Neural cell (in vitro differentiated cells): ENCODE measurements around the gene LRRC36. TPM values are rescaled to one million over a fixed set of nuclear protein-coding genes. Genes with fewer than 3 reads are reported as not detected.

Experiments
- H2AFZ ChIP-seq: fragments of 200-600, 300-800 bp; sonication (generic), shearing (Covaris generic); 2 replicates; pipeline ENCODE4 v1.6.0; 2014; ENCODE audit warnings: low read depth, mild to moderate bottlenecking, antibody characterized with exemption, low read length, moderate library complexity
- H3F3A ChIP-seq: fragments of 200-600 bp; shearing (Covaris generic); 2 replicates; pipeline ENCODE4 v1.6.1; 2016; ENCODE audit warnings: mild to moderate bottlenecking, moderate library complexity, mixed read lengths, antibody characterized with exemption, low read length; ENCODE audit not compliant: insufficient read depth, poor library complexity, severe bottlenecking
- H3K27ac ChIP-seq: fragments of 200-600, 300-800 bp; sonication (generic), shearing (Covaris generic); 2 replicates; pipeline ENCODE4 v1.5.1; 2014; ENCODE audit warnings: mild to moderate bottlenecking, low read length, moderate library complexity
- H3K27me3 ChIP-seq: fragments of 300-800, 200-600 bp; sonication (generic), shearing (Covaris generic); 2 replicates; pipeline ENCODE4 v1.6.0; 2014; ENCODE audit warnings: mild to moderate bottlenecking, low read depth, low read length, moderate library complexity; ENCODE audit not compliant: insufficient read depth
- H3K36me3 ChIP-seq: fragments of 300-800, 200-600 bp; sonication (generic), shearing (Covaris generic); 2 replicates; pipeline ENCODE4 v1.5.1; 2014; ENCODE audit warnings: mild to moderate bottlenecking, antibody characterized with exemption, low read length, moderate library complexity; ENCODE audit not compliant: insufficient read depth
- H3K4me2 ChIP-seq: fragments of 300-800, 200-600 bp; sonication (generic), shearing (Covaris generic); 2 replicates; pipeline ENCODE4 v1.6.0; 2014; ENCODE audit warnings: mild to moderate bottlenecking, low read length
- H3K4me3 ChIP-seq: fragments of 300-800, 200-600 bp; sonication (generic), shearing (Covaris generic); 2 replicates; pipeline ENCODE4 v1.5.1; 2014; ENCODE audit warnings: mild to moderate bottlenecking, low read length, moderate library complexity
- H3K79me2 ChIP-seq: fragments of 200-600 bp; shearing (Covaris generic); replicated peaks from 2 replicates; pipeline ENCODE4 v1.6.0; 2014; ENCODE audit warnings: mild to moderate bottlenecking, low read length, moderate library complexity; ENCODE audit not compliant: insufficient read depth
- H3K9ac ChIP-seq: fragments of 300-800, 200-600 bp; sonication (generic), shearing (Covaris generic); 2 replicates; pipeline ENCODE4 v1.6.1; 2016; ENCODE audit warnings: mild to moderate bottlenecking, low read length, mixed read lengths
- H3K9me2 ChIP-seq: fragments of 200-600 bp; shearing (Covaris generic); 2 replicates; pipeline ENCODE4 v1.6.1; 2016; ENCODE audit warnings: mild to moderate bottlenecking, low read length, mixed read lengths; ENCODE audit not compliant: insufficient read depth
- H3K9me3 ChIP-seq: fragments of 200-600, 300-800 bp; sonication (generic), shearing (Covaris generic); 2 replicates; pipeline ENCODE4 v1.6.1; 2016; ENCODE audit warnings: mild to moderate bottlenecking, mixed run types, low read length, moderate library complexity, mixed read lengths
- H4K20me1 ChIP-seq: fragments of 200-600 bp; shearing (Covaris generic); 2 replicates; pipeline ENCODE4 v1.6.1; 2016; ENCODE audit warnings: mild to moderate bottlenecking, mixed run types; ENCODE audit not compliant: insufficient read depth
- EP300 ChIP-seq: fragments of 450-650 bp; conservative IDR thresholded peaks from 2 replicates; pipeline ENCODE4 v1.6.1; 2014; ENCODE audit warnings: antibody characterized with exemption, mild to moderate bottlenecking, moderate library complexity; ENCODE audit not compliant: poor library complexity, severe bottlenecking
- EZH2 ChIP-seq: fragments of 200-600, 300-800 bp; shearing (Covaris generic), sonication (generic); IDR thresholded peaks from 2 replicates; pipeline ENCODE4 v1.6.1; 2014; ENCODE audit warnings: antibody characterized with exemption, low read length, borderline replicate concordance, mild to moderate bottlenecking; ENCODE audit not compliant: insufficient read depth, poor library complexity, severe bottlenecking
- MXI1 ChIP-seq: fragments of 450-650 bp; conservative IDR thresholded peaks from 2 replicates; pipeline ENCODE4 v1.6.1; 2014; ENCODE audit warnings: antibody characterized with exemption, mild to moderate bottlenecking; ENCODE audit not compliant: poor library complexity, severe bottlenecking
- POLR2AphosphoS5 ChIP-seq: IDR thresholded peaks from 2 replicates; pipeline ENCODE4 v1.6.1; 2012
- RAD21 ChIP-seq: fragments of 450-650 bp; conservative IDR thresholded peaks from 2 replicates; pipeline ENCODE4 v1.6.1; 2014; ENCODE audit warnings: antibody characterized with exemption, mild to moderate bottlenecking, moderate library complexity
- REST ChIP-seq: IDR thresholded peaks from 2 replicates; pipeline ENCODE4 v1.6.1; 2012; ENCODE audit warnings: borderline replicate concordance
- SMC3 ChIP-seq: fragments of 450-650 bp; conservative IDR thresholded peaks from 2 replicates; pipeline ENCODE4 v1.6.1; 2014; ENCODE audit warnings: antibody characterized with exemption, mild to moderate bottlenecking, moderate library complexity; ENCODE audit not compliant: poor library complexity
- TAF1 ChIP-seq: IDR thresholded peaks from 2 replicates; pipeline ENCODE4 v1.6.1; 2012; ENCODE audit warnings: low read depth
- polyA plus RNA-seq: library from polyadenylated mRNA; depleted of rRNA; stranded (reverse); fragments of >200 nt; gene quantifications from 2 replicates; pipeline ENCODE4 v1.2.3, GENCODE V29; 2014
- TF ChIP-seq, protein P1 (sequence below): fragments of 450-650 bp; IDR thresholded peaks from 2 replicates; pipeline ENCODE4 v1.5.1; 2014; ENCODE audit warnings: antibody characterized with exemption, mild to moderate bottlenecking, moderate library complexity; ENCODE audit not compliant: poor library complexity, severe bottlenecking

Gene LRRC36
- polyA plus RNA-seq, 1 donor from 2014 or later: 1.6 TPM

DNA sequence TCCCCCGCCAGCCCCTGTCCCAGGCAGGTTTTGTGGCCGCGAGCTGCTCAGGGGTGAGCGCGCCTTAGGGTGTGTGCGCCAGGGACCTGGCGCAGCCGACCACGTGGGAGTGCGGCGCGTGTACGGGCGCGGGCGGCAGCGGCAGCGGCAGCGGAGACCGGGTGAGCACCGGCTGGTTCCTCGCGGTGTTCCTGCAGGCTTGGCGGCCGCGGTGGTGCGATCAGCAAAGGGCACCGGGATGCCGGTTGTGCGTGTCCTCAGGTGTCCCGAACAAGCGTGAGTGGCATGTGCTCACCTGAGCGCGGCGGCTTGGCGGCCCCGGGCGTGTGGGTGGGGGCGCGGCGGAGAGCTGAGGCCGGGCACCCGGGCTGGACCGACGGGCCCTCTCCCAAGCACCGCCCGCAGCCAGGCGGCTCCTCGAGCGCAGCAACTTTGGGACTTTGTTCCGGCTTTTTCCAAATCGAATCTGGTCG, 103.9 kb downstream of the LRRC36 start:
- H3K79me2 ChIP-seq: no peaks in the 10 kb centered on the region
- peak overlapping the region; percentile 26 for H3K9ac ChIP-seq
- TF ChIP-seq EZH2: peak; percentile 69
- no peak for TF ChIP-seq POLR2AphosphoS5
- no peak for TF ChIP-seq RAD21
- no peak for TF ChIP-seq EP300
- TF ChIP-seq SMC3: no peak
- no peak for TF ChIP-seq TAF1
- peak; percentile 83 for TF ChIP-seq MXI1
- TF ChIP-seq, protein P1, sequence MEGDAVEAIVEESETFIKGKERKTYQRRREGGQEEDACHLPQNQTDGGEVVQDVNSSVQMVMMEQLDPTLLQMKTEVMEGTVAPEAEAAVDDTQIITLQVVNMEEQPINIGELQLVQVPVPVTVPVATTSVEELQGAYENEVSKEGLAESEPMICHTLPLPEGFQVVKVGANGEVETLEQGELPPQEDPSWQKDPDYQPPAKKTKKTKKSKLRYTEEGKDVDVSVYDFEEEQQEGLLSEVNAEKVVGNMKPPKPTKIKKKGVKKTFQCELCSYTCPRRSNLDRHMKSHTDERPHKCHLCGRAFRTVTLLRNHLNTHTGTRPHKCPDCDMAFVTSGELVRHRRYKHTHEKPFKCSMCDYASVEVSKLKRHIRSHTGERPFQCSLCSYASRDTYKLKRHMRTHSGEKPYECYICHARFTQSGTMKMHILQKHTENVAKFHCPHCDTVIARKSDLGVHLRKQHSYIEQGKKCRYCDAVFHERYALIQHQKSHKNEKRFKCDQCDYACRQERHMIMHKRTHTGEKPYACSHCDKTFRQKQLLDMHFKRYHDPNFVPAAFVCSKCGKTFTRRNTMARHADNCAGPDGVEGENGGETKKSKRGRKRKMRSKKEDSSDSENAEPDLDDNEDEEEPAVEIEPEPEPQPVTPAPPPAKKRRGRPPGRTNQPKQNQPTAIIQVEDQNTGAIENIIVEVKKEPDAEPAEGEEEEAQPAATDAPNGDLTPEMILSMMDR: no peak
- peaks cover 40% of the 10 kb centered on the region for H3K27me3 ChIP-seq
- no peaks in the 10 kb centered on the region for H4K20me1 ChIP-seq
- H2AFZ ChIP-seq: no peak overlapping the region
- H3K9me3 ChIP-seq: no peaks in the 10 kb centered on the region
- H3K9me2 ChIP-seq: no peaks in the 10 kb centered on the region
- no peak overlapping the region for H3K4me2 ChIP-seq
- peak overlapping the region; percentile 65 for H3K4me3 ChIP-seq
- H3K36me3 ChIP-seq: no peaks in the 10 kb centered on the region
- H3K27ac ChIP-seq: no peak overlapping the region
- H3F3A ChIP-seq: no peaks in the 10 kb centered on the region

GRCh38 chr16:67430977-67431774, 104.6 kb downstream of the LRRC36 start, which contains the start of gene HSD11B2:
Gene HSD11B2, plus strand, starts transcription at chr16:67431121. Its CDS starts 128 bp downstream, at chr16:67431249.
- Histone ChIP-seq H3K4me2 (no peak within 1 kb of the TSS), H3K9me2 (no peaks in the 10 kb centered on the region), H4K20me1 (no peaks in the 10 kb centered on the region), H3K9ac (peak within 1 kb of the TSS; percentile 26), H3K4me3 (peak within 1 kb of the TSS; percentile 65), H3K36me3 (no peaks in the 10 kb centered on the region), H3F3A (no peaks in the 10 kb centered on the region), H3K79me2 (no peaks in the 10 kb centered on the region), H2AFZ (no peak within 1 kb of the TSS), H3K9me3 (no peaks in the 10 kb centered on the region), H3K27ac (no peak within 1 kb of the TSS), H3K27me3 (peaks cover 40% of the 10 kb centered on the region)
- TF ChIP-seq EP300 (no peak), EZH2 (no peak), SMC3 (no peak), RAD21 (peak; percentile 42), TAF1 (no peak), POLR2AphosphoS5 (no peak), MXI1 (no peak), REST (no peak)
- TF ChIP-seq, protein P1: peak; percentile 55
